K562 (cell line): ENCODE results near the gene HSD11B1L. TPM values are rescaled to one million over a fixed set of nuclear protein-coding genes. Genes with fewer than 3 reads are reported as not detected.

Experiments
- CCNT2 ChIP-seq: IDR thresholded peaks from 2 replicates; pipeline ENCODE4 v1.6.1; 2011; ENCODE audit warnings: borderline replicate concordance, low read depth, mild to moderate bottlenecking, moderate library complexity, mixed read lengths, low read length; ENCODE audit not compliant: insufficient read length; ENCODE audit errors: extremely low read depth
- CREM ChIP-seq: IDR thresholded peaks from 2 replicates; pipeline ENCODE4 v1.6.1; 2014; ENCODE audit warnings: antibody characterized with exemption, low read depth
- NFE2 ChIP-seq: IDR thresholded peaks from 2 replicates; pipeline ENCODE4 v1.6.1; 2014; ENCODE audit warnings: antibody characterized with exemption, low read depth
- PHF21A ChIP-seq: fragments of 450-650 bp; IDR thresholded peaks from 2 replicates; pipeline ENCODE4 v1.6.1; 2017; ENCODE audit warnings: low read depth, borderline replicate concordance
- POLR2AphosphoS2 ChIP-seq: IDR thresholded peaks from 2 replicates; pipeline ENCODE4 v1.6.1; 2012; ENCODE audit warnings: low read length, improper control_type of control experiment
- PPARD ChIP-seq: fragments of 250-450 bp; sonication (Bioruptor Pico); IDR thresholded peaks from 2 replicates; pipeline ENCODE4 v1.8.0; 2022; ENCODE audit warnings: inconsistent platforms, mild to moderate bottlenecking, moderate library complexity
- RBFOX2 ChIP-seq: fragments of 200-400 bp; formaldehyde crosslinking; IDR thresholded peaks from 2 replicates; pipeline ENCODE4 v1.6.1; 2017; ENCODE audit warnings: low read depth, mild to moderate bottlenecking, low read length, moderate library complexity
- SFPQ ChIP-seq: fragments of 200-400 bp; formaldehyde crosslinking; IDR thresholded peaks from 2 replicates; pipeline ENCODE4 v1.6.1; 2017; ENCODE audit warnings: mild to moderate bottlenecking, low read depth, low read length, moderate library complexity
- ZNF311 ChIP-seq: fragments of 250-450 bp; sonication (Bioruptor Pico); IDR thresholded peaks from 2 replicates; pipeline ENCODE4 v1.4.0; 2020; ENCODE audit warnings: mild to moderate bottlenecking, moderate library complexity
- polyA plus RNA-seq, 8 experiments: library from polyadenylated mRNA; depleted of rRNA in 4 of 8; stranded (reverse) in 5 of 8; unstranded in 3 of 8; fragments of >200 nt; fragmentation: Nextera tagmentation in 2 of 8; fragmentation: Illumina TruSeq in 1 of 8; extraction: Ambion mirVana in 2 of 8; extraction: Trizol in 1 of 8; gene quantifications; 2 replicates each; pipeline versions ENCODE4 v1.2.1 to v1.2.3, GENCODE V29; 2011 to 2014; ENCODE audit warnings: inconsistent platforms in 1 of 8, missing spikeins in 1 of 8
- total RNA-seq, 7 experiments: library from RNA; depleted of rRNA in 6 of 7; stranded (reverse); fragments of >200 nt in 6 of 7; fragmentation: Illumina TruSeq in 2 of 7; extraction: Trizol in 2 of 7; gene quantifications; 2 replicates each; pipeline versions ENCODE4 v1.2.1 to v1.2.3, GENCODE V29; 2011 to 2021; ENCODE audit warnings: low replicate concordance in 1 of 7

HSD11B1L gene
- total and polyA plus RNA-seq, 9 of the 15 experiments (the other 6 are each of a cell fraction or from before 2014, with no cell fraction given): 0.31 to 7.7 (median 2.3) TPM

- no peak for TF ChIP-seq ZNF311 (CRISPR knock-in tag)
- peak; percentile 69; the same call in 1 of the 2 replicates for TF ChIP-seq POLR2AphosphoS2
- no peak for TF ChIP-seq PHF21A
- TF ChIP-seq CREM: no peak
- TF ChIP-seq NFE2: no peak
- no peak for TF ChIP-seq SFPQ
- peak; percentile 32 for TF ChIP-seq RBFOX2
- TF ChIP-seq CCNT2: no peak
- no peak for TF ChIP-seq PPARD
Observed at GRCh38 chr19:5700455-5701092, 19.7 kb downstream of the HSD11B1L start (continued).
